Stimulated activated CD8-positive, alpha-beta memory T cell treated with anti-CD3 and anti-CD28 coated beads, Interleukin-12 subunit alpha, Interleukin-12 subunit beta, amount 100 ng/mL, for 4 hours (primary cell): ENCODE measurements around the gene KLHL6.
"Not testable (repeated sequence)": the region's sequence is repeated elsewhere in the genome, so short reads cannot be mapped to it uniquely, and the experiment has no call there.

Experiments
- DNase-seq: peaks from one replicate; pipeline ENCODE4 v3.0.0-alpha.2; 2020; ENCODE audit warnings: low read depth

The KLHL6 gene

DNA sequence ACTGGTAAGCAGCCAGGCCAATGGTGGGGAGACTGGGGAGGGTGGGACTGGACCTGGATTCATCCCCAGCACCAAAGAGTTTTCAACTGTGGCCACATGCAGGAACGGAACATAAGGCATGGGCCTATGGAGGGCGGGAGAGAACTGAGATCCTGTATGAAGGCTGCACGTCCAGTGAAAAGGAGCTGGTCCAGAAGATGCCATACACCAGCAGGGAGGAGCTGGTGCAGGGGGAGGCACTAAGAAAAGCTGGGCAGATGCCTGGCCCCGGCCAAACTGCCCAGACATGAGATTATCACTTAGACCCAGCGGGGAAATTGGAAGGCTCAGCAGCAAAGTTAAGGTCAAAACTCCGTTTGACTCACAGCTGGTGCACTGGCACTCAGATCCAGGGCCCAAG is 69.0 kb downstream of the KLHL6 start:
- no peak for DNase-seq

DNA sequence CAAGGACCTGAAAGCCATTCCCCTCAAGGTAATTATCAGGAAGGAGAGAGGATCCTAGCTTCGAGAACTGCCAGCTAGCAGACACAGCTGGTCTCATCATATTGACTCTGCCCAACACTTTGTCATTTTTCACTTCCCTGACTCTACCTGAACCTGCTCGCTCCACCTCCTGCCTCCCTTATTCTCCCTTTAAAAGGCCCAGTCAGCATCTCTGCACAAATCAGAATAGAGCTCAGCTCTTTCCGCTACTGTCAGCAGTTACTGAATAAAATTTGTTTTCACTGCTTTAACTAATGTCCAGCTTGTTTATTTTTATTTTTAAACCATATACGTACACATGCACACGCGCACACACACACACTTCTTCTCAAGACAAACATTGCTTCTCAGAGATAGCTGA is 69.9 kb downstream of the KLHL6 start:
- no peak for DNase-seq

DNA sequence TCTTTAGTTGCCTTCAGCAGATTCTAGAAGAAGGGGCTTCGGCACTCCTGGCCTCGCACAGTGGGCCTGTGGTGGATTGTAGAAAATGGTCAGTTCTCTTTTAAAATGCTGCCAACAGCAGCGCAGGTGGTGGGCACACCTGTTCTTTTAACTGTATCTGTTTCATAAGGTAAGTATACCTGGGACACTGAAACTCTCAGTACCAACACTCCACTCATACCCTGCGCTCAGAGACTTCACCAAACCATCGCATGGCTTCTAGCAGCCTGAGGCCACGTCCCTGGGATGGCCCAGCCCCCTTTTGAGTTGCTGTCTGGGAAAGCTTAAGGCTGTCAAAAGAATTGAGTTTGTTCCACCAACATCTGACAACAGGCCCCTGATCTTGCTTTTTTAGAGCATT is 70.4 kb downstream of the KLHL6 start:
- DNase-seq: no peak

DNA sequence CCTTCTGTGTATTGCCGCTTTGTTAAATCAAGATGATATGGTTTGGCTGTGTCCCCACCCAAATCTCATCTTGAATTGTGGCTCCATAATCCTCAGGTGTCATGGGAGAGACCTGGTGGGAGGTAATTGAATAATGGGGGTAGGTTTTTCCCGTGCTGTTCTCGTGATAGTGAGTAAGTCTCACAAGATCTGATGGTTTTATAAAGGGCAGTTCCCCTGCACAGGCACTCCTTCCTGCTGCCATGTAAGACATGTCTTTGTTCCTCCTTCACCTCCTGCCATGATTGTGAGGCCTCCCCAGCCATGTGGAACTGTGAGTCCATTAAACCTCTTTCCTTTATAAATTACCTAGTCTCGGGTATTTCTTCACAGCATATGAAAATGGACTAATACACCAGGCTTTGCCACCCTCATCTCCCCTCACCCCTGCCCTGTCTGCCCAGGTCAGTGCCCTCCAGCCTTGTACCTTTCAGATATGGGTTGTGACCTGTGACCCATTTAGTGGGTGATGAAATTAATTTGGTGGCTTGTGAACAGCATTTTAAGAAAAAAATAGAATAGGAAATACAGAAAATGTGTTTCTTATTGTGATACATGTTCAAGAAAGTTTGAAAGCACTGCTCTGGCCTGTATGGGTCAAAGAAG is 71.0 kb downstream of the KLHL6 start:
- no peak for DNase-seq

DNA sequence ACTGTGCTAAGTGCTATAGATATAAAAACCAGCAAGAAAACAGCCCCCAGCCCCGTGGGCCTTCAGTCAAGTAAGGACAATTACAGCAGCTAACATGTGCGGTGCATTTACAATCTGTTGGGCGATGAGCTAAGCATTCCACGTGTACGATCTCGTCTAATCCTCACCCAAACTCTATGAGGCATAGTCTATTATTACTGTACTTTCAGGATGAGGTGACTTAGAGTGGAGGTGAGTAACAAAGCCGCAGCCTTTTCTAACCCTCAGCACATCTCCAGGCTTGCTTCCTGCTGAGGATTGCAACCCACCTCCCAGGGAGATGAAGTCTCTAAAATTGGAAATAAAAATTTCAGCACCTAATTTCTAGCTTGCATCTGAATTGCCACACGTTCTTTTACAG is 73.9 kb downstream of the KLHL6 start:
- no peak for DNase-seq

DNA sequence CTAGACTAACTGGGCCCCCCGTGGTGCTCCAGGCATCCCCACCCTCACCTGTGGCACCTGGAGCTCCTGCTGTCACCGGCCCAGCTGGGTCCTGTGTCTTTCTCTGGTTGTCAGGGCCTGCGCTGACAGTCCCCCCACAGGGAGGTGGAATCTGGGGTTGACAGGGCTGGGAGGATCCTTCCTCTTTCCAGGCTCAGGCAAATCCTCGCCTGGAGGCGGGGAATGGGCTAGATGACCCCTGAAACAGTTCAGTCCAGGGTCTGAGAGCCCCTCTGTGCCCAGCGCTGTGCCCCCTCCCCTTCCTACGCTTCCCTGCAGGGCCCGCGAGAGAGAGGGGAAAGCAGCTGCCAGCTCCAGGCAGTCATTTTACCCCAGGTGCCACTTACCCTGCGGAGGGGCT is 77.0 kb downstream of the KLHL6 start:
- no peak for DNase-seq

DNA sequence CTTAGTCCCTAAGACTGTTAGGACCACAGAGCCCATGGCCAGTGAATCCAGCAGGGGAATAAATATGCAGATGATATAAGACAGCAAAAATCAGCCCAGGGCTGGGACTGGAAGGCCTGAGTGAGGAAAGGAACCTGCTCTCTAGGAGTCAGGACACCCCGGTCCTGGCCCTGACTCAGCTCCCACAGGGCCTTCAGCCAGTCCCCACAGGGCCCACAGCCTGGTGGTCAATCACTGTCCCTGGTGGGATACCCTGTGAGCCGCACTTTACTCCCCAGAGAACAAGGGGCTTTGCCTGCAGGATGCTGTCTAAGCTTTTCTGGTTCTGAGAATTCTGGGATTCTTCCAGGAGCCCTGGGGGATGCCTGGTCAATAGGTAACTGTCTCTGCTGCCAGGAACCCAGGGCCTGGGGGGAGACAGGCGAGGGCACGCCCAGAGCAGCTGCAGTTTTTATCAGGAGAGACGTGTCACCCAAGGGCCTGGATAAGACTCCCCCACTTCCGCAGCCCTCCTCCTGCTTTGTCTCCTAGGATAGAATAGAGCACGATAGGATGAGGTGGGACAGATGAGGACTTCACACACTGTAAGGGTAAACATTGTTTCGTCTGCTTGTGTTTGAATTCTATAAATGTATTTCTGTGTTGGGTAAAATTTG is 77.6 kb downstream of the KLHL6 start:
- DNase-seq: no peak

DNA sequence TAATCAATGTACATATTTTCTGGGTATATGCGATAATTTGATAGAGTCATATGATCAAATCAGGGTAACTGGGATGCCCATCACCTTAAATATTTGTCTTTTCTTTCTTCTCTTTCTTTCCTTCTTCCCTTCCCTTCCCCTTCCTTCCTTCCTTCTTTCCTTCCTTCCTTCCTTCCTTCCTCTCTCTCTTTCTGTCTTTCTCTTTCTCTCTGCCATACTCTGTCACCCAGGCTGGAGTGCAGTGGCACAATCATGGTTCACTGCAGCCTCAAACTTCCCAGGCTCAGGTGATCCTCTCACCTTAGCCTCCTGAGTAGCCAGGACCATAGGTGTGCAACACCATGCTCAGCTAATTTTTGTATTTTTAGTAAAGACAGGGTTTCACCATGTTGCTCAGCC is 79.7 kb downstream of the KLHL6 start:
- not testable (repeated sequence) for DNase-seq

DNA sequence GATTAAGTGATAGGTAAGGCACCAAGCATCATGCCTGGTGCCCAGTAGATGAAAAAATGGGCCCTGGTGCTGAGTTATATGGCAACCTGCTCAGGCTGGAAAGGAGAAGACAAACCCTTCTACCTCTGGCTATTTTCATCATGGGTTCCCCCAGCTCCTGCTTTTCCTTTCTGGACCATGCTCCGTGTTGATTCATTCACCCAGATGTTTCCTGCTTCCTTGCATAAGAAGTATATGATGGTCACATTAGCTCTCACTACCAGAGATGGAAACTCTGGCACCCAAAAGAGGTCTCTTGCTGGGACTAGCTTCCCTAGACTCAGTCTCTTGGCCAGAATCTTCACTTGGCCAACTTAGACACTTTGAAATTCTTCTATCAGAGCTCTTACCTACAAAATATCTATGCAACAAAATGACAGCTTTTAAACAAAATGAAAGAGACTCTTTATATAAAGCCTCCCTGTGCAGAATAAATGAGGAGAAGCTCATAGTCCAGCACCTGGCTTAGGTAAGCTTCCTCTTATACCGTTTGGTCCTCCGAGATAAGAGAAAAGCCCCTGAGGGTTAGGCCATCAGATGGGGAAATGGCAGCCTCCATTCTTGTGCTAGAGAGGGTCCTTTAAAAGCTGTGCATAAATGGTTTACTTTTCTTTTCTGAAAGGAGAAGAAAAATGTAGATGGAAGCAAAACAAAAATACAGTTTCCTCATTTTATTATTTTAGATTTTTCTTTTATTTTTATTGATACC is 80.3 kb downstream of the KLHL6 start:
- no peak for DNase-seq

DNA sequence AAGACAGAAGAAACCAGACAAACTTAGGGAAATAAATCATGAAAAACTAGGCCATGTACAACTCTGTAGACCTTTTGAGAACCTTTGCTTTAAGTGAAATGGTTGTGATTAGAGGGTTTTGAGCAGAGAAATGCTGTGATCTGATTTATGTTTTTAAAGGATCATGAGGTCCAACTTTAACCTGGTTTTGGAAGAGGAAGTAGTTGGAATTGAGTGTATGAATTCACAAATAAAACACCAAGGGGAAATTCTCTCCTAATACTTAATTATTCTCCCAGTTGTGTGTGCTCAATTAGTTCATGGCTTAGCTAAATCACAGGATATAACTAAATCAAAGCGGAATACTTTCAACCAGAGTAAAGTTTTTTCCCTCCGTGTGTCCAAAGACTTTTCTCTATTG is 81.5 kb downstream of the KLHL6 start:
- no peak for DNase-seq

DNA sequence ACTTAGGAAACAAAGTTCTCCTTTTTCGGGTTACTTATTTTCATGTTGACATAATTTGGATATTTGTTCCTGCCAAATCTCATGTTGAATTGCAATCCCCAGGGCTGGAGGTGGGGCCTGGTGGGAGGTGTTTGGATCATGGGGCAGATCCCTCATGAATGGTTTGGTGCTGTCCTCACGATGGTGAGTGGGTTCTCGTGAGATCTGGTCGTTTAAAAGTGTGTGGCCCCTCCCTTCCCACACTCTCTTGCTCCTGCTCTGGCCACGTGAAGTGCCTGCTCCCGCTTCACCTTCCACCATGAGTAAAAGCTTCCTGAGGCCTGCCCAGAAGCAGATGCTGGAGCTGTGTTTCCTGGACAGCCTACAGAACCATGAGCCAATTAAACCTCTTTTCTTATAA is 83.4 kb downstream of the KLHL6 start:
- DNase-seq: no peak

DNA sequence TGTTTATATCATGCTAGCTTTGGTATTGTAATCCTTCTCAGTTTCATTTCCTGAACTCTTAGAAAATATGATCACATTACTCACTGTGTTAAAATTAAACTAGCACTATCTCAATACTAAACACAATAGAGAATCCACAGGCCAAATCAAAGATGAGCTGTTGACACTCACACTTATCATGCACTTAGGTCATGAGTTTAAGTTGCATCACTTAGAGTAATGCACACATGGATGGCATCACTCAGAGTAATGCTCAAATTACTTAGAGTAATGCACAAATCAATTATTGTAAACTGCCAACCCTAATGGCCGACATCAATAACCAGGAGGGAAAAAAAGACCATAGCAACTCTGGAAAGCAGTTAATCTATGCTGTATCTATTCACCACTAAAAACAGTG is 87.1 kb downstream of the KLHL6 start:
- DNase-seq: no peak

DNA sequence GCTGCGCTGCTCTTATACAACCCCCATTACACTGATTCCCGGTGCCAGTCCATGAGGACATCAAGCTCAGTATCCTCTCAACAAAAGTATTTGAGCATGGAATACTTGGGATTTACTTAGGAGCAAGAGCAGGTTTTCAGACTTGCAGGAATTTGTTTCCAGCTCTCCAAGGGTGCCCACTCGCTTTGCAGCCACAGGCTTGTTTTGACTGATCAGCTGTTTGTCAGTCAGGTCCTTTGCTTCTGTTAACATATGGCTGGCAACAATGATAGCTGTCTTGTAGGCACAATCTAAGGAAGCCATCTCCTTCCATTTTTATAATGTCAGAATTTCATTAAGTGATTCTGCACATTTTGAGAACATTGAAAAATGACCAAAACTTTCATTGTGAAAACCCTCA is 88.9 kb downstream of the KLHL6 start:
- no peak for DNase-seq

DNA sequence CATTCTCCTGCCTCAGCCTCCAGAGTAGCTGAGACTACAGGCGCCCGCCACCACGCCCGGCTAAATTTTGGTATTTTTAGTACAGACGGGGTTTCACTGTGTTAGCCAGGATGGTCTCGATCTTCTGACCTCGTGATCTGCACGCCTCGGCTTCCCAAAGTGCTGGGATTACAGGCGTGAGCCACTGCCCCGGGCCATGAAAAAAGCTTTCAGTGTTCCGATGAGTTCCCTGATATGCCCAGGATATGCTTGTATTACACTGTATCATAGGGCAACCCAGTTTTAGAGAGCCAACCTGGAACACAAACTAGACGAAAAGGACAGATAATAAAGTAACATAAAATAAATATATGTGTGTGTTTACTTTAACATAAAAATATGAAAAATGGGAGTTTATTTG is 89.8 kb downstream of the KLHL6 start:
- not testable (repeated sequence) for DNase-seq

DNA sequence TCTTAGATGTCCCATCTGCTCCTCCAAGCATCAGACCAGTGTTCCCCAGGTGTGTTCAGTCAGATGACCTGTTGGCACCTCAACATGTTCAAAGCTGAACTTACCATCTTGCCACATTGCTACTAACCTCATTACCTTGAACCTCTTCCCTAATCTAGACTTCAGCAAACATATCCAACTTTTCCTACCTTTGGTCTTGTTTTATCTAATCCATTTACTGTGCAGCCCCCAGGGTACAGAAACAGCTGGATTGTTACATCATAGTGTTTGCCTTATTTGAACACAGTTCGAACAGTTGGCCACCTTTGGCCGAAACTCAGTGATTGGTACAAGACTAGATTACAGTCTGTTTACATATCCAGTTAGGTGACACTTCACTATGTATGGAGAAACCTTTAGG is 91.0 kb downstream of the KLHL6 start:
- DNase-seq: no peak

DNA sequence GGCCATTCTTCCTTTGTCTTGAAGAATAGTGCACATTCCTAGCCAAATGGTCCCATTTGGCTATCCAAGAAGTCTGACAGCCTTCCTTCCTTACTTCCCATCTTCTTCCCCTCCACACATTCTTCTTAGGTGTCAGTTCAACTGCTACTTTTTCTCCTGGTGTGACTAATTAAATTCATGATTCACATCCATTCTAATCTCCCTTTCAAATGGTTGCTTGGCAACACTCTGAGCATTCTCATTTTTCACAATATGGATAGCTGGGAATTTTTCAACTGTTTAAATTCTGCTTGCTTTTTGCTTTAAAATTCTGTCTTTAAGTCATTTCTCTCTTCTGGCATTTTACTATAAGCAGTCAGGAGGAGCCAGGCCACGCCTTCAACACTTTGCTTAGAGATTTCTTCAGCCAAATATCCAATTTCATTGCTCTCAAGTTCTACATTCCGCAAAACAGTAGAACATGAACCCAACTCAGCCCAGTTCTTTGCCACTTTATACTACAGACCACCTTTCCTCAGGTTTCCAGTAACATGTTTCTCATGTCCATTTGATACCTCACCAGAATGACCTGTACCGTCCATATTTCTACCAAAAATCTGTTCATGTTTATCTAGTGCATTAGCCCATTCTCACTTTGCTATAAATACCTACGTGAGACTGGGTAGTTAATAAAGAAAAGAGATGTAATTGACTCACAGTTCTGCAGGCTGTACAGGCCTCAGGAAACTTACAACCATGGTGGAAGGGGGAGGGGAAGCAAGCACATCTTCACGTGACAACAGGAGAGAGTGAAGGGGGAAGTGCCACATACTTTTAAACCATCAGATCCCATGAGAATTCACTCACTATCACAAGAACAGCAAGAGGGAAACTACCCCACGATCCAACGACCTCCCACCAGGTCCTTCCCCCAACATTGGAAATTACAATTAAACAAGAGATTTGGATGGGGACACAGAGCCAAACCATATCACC is 95.1 kb downstream of the KLHL6 start:
- no peak for DNase-seq

DNA sequence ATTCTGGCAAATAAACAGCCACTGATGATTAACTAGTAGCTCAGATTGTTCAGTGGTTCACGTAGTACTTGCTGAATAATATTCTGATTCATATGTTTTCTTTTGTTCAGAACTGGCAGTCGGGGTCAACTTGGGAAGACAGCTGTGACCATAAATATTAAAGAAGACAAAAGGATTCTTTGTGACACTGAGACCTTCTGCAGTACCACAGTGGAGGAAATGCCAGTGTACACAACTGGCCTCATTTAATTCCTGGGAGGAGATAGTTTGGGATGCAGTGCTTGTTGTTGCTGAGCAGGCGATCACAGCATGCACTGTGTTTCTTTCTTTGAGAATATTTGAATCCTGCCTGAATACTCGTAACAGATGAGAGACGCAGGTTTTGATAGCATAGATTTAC is 100.4 kb downstream of the KLHL6 start:
- no peak for DNase-seq

DNA sequence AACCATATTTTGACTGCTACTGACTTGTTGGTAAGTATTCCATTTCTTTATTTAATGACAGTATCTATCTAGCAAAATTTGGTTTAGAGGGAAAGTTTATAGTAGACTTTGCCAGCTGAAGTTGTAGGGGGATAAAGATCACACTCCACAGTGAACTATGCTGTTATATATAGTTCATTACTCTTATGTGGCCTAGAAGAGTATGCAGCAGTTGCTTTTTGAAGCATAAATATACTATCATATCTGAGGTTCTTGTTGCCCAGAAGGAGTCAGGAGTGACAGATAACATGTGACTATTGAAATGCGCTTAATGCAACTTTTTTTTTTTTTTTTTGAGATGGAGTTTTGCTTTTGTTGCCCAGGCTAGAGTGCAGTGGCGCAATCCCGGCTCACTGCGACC is 101.4 kb downstream of the KLHL6 start:
- no peak for DNase-seq

DNA sequence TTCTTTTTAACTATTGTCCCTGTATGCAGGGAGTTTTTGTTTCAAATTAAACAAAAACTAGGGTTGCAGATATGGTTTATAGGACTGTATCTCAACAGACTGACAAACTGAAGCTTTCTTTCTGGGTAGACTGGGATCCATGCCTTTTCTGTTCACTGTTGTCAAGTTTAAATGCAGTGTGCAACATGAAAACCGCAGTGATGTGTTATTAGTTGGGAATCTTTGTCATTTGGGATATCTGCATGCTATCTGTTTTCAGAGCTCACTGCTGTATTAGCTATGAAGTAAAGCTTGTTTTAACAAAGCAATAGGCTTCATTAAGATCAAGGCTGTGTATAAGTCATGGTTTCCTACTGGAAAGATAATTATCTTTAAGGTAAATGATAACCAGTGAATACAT is 105.7 kb downstream of the KLHL6 start:
- DNase-seq: no peak

DNA sequence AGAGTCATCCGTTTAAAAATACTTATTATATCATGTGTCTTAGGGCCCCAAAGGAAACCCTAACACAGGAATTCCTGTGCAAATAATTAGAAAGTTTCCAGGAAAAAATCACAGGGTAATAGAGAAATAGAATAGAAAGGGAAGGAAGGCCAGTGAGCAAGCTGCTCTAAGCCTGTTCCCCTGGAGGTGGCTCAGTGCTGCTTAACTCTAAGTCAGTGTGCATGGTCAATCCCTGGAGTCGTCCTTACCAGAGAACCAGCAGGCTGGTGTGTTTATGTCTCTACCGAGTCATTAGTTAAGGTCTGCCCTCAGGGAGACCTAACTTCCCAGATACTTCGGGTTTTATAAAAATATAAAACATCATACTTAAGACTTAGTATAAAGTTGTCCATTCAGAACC is 106.1 kb downstream of the KLHL6 start:
- no peak for DNase-seq

DNA sequence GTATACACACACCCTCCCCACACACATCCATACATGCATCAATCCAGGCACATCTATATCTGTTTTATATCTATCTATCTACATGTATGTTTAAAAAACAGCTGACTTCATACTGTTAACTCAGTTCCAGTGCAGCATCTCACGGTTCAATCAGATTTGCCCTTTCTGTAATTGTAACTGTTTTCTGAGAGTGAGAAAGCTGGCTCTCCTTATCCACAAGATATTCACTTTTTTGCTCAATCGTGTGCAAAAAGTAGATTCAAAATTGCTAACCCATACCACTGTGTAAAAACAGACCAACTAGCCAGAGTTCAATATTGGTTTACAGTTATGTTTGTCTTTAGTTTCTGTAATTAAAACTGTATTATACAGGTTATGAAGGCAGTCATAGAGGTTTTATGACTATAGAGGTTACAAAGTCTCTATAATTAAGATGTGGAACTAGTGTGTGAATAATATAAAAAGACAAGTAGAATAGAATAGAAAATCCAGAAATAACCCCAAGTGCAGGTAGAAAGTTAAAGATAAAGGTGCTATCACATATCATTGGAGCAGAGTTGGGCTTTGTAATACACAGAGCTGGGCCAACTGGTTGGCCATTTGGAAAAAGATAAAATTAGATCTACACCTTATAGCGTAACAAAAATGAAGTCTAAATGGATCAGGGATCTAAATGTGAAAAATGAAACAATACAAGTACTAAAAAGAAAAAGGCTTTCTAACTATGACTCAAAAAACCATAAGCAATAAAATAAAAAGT is 107.0 kb downstream of the KLHL6 start:
- DNase-seq: no peak
